GM23248 (cell line): ENCODE results near the gene MYL7.

Source experiments
- EZH2 ChIP-seq: fragments of 200-600 bp; sonication (generic); IDR thresholded peaks from 2 replicates; pipeline ENCODE4 v1.6.1; 2018; ENCODE audit warnings: antibody characterized with exemption, mild to moderate bottlenecking; ENCODE audit not compliant: insufficient read depth, poor library complexity, severe bottlenecking
- EZH2phosphoT487 ChIP-seq: fragments of 200-600 bp; sonication (generic); IDR thresholded peaks from 2 replicates; pipeline ENCODE4 v1.6.1; 2018; ENCODE audit warnings: antibody characterized with exemption, moderate library complexity, mild to moderate bottlenecking, low read depth; ENCODE audit not compliant: insufficient read depth

DNA sequence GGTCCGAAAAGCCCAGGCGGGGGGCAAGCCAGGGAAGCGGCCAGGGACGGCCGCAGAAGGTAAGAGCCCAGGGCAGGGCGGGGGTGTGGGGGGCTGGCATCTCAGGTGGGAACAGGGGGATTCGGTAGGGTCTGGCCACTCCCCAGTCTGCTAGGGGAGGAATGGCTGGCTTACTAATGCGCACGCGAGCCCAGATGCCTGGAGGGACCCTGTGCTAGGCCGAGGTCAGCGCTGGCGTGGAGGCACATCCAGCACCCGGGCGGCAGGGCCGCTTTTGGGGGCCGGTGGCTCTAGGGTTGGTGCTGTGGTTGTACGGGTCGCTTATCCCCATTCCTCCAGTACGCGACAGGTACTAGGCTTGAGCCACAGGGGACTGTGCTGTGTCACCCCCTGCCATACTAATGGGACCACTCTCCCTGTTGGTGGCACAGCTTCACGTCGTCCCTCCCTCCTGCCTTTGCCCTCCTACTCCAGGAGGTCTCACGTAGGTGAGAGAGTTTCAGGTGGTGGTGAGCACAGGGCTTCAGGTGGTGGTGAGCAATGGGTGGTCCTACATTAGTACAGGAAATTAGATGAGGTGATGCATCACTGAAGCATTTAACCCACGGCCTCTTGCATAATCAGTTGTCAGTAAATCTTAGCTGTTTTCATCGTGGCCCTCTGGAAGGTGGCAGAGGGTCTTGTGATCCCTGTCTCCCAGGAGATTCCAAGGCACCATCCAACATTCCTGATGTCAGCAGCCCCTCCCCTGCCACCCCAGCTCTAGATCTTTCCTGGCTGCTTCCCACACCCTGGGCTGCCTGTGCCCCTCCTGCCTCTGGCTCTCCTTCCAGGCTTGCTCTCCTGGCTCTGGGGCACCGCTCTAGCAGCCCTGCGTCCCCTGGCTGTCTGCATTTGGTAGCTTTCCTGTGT is 36.0 kb downstream of the MYL7 start:
- no peak for TF ChIP-seq EZH2
- no peak for TF ChIP-seq EZH2phosphoT487
